ENCODE measurements around the gene SNX13.
A peak's percentile ranks its signal among the peaks of the same experiment; 100 is the strongest.
"Not testable (repeated sequence)": the region's sequence is repeated elsewhere in the genome, so short reads cannot be mapped to it uniquely, and the experiment has no call there.

SNX13 gene

GRCh38 chr7:17844514-17845196 lies 95.6 kb downstream of the SNX13 start:
- DNase-seq: peak; percentile 7

- no peak for DNase-seq
Measured at GRCh38 chr7:17844022-17844421, 96.3 kb downstream of the SNX13 start.

- DNase-seq: no peak
Measured at GRCh38 chr7:17843041-17843440, 97.3 kb downstream of the SNX13 start.

- DNase-seq: no peak
Measured at GRCh38 chr7:17832820-17833355, 107.4 kb downstream of the SNX13 start.

GRCh38 chr7:17832242-17832641 lies 108.1 kb downstream of the SNX13 start:
- no peak for DNase-seq

- DNase-seq: no peak
Measured at GRCh38 chr7:17830206-17830605, 110.1 kb downstream of the SNX13 start.

- no peak for DNase-seq
Measured at GRCh38 chr7:17829001-17829400, 111.3 kb downstream of the SNX13 start.

- no peak for DNase-seq
Measured at GRCh38 chr7:17822547-17823173, 117.6 kb downstream of the SNX13 start.

GRCh38 chr7:17816903-17817302 lies 123.4 kb downstream of the SNX13 start:
- no peak for DNase-seq

GRCh38 chr7:17815318-17815717 lies 125.0 kb downstream of the SNX13 start:
- DNase-seq: no peak

- no peak for DNase-seq
Measured at GRCh38 chr7:17814058-17814457, 126.2 kb downstream of the SNX13 start.

- not testable (repeated sequence) for DNase-seq
Measured at GRCh38 chr7:17809215-17809614, 131.1 kb downstream of the SNX13 start.

- DNase-seq: no peak
Measured at GRCh38 chr7:17807242-17807641, 133.1 kb downstream of the SNX13 start.

- DNase-seq: no peak
Measured at GRCh38 chr7:17806631-17807030, 133.7 kb downstream of the SNX13 start.

GRCh38 chr7:17802056-17802455 lies 138.2 kb downstream of the SNX13 start:
- peak; percentile 9 for DNase-seq

- no peak for DNase-seq
Measured at GRCh38 chr7:17792075-17792936, 148.0 kb downstream of the SNX13 start.

GRCh38 chr7:17787257-17787656 lies 153.0 kb downstream of the SNX13 start:
- no peak for DNase-seq

GRCh38 chr7:17786314-17786852 lies 153.9 kb downstream of the SNX13 start:
- DNase-seq: no peak

GRCh38 chr7:17782216-17782549 lies 158.1 kb downstream of the SNX13 start:
- no peak for DNase-seq

- DNase-seq: peak; percentile 40
Measured at GRCh38 chr7:17781491-17782215, 158.6 kb downstream of the SNX13 start.

- no peak for DNase-seq
Measured at GRCh38 chr7:17779381-17779780, 160.9 kb downstream of the SNX13 start.

- DNase-seq: no peak
Measured at GRCh38 chr7:17774716-17775288, 165.5 kb downstream of the SNX13 start.
